NCI-H82 treated with DMSO at 0.1 percent for 48 hours (cell line): ENCODE measurements around the gene SAAL1.
"Not testable (repeated sequence)": the region's sequence is repeated elsewhere in the genome, so short reads cannot be mapped to it uniquely, and the experiment has no call there.

ENCODE experiments used
- DNase-seq: peaks from one replicate; lab custom pipeline; 2025; ENCODE audit not compliant: unreplicated experiment; lab: John Stamatoyannopoulos, UW

SAAL1 gene, protein sequence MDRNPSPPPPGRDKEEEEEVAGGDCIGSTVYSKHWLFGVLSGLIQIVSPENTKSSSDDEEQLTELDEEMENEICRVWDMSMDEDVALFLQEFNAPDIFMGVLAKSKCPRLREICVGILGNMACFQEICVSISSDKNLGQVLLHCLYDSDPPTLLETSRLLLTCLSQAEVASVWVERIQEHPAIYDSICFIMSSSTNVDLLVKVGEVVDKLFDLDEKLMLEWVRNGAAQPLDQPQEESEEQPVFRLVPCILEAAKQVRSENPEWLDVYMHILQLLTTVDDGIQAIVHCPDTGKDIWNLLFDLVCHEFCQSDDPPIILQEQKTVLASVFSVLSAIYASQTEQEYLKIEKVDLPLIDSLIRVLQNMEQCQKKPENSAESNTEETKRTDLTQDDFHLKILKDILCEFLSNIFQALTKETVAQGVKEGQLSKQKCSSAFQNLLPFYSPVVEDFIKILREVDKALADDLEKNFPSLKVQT

DNA sequence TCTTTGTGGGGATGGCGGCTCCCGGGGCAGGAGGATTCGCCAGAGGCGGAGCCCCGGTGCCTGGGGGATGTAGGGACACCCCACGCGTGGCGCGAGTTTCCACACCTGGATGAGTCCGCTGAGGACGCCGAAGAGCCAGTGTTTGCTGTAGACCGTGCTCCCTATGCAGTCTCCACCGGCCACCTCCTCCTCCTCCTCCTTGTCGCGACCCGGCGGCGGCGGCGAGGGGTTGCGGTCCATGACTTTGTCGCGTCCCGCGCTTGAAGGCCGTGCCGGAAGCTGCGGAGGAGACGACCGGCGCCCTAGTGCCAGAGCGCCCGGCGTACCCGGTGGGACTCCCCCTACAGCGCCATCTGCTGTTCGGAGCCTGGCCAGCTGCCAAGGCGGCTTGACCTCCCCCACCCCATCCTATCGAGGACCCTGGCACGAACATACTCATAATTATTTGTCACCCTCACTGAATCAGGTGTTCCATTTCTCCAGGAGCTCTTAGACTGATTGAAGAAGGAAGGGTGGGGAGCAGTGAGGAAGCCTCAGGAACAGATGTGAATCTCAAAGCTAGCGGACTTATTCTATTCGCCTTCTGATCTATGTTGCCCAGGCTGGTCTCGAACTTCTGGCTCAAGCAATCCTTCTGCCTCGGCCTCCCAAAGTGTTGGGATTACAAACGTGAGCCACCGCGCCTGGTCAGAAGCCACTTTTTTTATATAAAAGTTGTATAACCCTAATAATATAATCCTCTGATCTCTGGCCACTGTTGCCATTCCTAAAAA lies at the start of gene SAAL1:
Gene SAAL1, minus strand, starts transcription at position 281 of the 773 bp plus-strand sequence. Its CDS starts 41 bp downstream, at position 240.
- peak; percentile 34 for DNase-seq

DNA sequence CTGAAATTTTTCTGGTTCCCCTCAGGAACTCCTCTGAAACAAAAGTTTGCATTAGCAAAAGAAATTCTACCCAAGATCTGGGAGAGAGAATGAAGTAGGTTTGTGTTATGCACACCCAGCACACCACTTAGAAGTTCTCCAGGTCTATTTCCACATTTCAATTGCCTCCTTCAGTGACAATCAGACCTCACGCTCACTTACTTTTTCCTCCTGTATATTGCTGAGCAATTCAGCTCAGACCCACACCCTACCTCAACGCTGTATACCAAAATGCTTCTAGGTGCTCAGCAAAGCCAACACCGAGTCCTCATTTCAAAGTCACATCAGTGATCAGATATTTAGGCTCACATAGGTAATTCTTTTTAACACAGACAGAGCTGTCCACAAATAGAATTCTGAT lies 45.7 kb upstream of the SAAL1 start:
- DNase-seq = no peak

DNA sequence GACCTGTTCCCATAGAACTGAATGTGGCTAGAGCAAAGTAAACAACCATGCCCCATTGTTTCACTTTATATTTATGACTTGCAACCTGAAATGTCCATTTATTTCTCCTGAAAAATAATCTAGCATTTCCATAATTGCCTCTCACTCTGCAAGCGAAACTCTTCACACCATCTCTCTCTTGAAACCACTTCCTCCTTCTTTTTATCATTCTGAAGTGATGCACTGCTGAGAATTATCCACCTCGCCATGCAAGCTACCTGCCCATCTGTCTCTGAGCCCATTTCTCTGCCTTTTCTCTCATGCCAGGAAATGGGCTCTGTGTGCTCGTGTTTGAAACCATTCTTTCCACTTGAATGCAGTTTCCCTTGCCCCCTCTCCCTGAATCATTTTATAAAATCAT lies 40.0 kb upstream of the SAAL1 start:
- no peak for DNase-seq

DNA sequence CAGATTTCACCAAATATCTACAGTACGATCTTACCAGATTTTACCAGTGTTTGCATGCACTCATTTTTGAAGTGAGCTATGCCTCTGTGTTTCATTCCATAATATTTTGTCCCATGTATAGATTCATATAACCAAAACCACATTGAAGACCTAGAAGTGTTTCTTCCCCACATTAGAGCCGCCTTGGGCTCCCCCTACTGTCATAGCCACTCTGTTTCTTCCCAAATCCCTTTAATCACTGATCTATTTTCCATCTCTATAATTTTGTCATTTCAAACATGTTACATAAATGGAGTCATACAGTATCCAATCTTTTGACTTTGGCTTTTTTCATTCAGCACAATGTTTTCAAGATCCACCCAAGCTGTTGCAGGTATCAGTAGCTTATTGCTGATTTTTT lies 39.1 kb upstream of the SAAL1 start:
- DNase-seq = no peak

DNA sequence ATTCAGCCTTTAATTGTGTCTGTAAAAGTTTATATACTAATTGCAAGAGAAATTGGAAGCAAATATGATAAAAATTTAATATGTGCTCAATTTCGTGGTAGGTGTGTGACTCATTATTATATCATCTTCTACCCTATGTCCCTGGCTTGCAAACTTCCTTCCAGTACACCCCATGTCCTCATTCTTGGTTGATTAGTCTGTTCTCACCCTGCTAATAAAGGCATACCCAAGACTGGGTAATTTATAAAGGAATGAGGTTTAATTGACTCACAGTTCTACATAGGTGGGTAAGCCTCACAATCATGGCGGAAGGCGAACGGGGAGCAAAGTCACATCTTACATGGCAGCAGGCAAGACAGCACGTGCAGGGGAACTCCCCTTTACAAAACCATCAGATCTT lies 38.4 kb upstream of the SAAL1 start:
- DNase-seq = no peak

DNA sequence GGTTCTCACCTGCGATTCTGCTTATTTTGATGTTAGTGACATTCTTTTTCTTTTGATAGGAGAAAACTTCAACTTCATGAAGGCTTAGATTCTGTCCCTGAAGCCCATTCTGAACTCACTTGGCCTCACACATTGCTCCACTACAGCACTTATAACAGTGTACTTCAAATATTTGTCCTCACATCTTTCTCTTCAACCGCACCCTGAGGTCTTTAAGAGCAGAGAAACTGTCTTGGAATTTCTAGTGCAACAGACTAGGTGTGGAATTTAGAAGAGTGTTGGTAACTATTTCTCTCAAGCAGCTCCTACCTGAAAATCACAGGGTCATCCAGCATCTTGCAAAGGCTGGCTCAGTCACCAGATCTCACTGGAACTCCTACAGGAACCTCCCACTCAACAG lies 34.3 kb upstream of the SAAL1 start:
- no peak for DNase-seq

DNA sequence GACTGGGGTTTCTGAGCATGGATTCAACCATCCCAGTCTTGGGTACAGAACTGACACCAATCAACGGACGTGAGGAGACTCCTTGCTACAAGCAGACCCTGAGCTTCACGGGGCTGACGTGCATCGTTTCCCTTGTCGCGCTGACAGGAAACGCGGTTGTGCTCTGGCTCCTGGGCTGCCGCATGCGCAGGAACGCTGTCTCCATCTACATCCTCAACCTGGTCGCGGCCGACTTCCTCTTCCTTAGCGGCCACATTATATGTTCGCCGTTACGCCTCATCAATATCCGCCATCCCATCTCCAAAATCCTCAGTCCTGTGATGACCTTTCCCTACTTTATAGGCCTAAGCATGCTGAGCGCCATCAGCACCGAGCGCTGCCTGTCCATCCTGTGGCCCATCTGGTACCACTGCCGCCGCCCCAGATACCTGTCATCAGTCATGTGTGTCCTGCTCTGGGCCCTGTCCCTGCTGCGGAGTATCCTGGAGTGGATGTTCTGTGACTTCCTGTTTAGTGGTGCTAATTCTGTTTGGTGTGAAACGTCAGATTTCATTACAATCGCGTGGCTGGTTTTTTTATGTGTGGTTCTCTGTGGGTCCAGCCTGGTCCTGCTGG lies 31.4 kb upstream of the SAAL1 start:
- no peak for DNase-seq

DNA sequence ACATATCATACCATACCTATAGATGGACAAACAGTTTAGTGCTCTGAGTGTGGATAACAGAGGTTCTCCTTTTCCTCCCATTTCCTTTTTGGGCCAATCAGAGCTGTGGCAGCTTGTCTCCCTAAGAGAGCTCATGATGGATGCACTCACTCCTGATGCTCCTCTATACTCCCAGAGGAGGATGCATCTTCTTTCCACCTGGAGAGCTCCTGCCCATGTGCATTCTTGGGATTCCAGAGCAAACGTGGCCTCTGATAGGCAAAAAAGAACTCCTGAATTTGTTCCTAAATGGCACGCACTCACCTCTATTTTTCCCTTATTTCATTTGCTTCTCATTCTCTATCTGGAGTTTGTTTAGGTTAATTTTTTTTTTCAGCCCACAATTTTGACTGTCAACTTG lies 29.4 kb upstream of the SAAL1 start:
- DNase-seq = no peak

DNA sequence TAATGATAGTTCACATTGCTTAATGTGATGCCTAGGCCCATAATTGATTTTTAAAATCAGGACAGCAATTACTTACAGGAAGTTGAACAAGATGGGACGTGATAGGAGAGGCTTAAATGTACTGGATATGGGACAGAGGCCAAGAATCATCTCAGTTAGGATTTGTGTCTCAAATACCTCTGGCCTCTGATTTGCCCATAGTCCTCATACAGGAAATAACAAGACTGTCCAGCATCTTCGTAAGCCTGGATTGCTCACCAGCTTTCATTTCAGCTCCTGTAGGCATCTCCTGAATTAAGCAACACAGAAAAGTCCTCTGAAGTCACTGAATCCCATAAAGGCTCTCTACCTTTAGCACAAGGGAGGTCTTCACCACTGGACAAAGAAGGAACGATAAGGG lies 26.5 kb upstream of the SAAL1 start, which contains the start of gene MRGPRX3:
Gene MRGPRX3, plus strand, starts transcription at position 231 of the 400 bp plus-strand sequence. CDS start 4,632 bp downstream, outside the sequence.
- DNase-seq = no peak

DNA sequence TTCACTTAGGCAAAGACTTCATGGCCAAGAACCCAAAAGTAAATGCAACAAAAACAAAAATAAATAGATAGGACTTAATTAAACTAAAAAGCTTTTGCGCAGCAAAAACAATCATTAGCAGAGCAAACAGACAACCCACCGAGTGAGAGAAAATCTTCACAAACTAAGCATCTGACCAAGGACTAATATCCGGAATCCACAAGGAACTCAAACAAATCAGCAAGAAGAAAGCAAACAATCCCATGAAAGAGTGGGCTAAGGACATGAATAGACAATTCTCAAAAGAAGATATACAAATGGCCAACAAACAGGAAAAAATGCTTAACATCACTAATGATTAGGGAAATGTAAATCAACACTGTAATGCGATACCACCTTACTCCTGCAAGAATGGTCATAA lies 25.2 kb upstream of the SAAL1 start:
- DNase-seq = not testable (repeated sequence)

DNA sequence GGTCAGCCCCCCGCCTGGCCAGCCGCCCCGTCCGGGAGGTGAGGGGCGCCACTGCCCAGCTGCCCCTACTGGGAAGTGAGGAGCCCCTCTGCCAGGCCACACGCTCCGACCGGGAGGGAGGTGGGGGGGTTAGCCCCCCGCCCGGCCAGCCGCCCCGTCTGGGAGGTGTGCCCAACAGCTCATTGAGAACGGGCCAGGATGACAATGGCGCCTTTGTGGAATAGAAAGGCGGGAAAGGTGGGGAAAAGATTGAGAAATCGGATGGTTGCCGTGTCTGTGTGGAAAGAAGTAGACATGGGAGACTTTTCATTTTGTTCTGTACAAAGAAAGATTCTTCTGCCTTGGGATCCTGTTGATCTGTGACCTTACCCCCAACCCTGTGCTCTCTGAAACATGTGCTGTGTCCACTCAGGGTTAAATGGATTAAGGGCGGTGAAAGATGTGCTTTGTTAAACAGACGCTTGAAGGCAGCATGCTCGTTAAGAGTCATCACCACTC lies 15.5 kb upstream of the SAAL1 start:
- DNase-seq = not testable (repeated sequence)

DNA sequence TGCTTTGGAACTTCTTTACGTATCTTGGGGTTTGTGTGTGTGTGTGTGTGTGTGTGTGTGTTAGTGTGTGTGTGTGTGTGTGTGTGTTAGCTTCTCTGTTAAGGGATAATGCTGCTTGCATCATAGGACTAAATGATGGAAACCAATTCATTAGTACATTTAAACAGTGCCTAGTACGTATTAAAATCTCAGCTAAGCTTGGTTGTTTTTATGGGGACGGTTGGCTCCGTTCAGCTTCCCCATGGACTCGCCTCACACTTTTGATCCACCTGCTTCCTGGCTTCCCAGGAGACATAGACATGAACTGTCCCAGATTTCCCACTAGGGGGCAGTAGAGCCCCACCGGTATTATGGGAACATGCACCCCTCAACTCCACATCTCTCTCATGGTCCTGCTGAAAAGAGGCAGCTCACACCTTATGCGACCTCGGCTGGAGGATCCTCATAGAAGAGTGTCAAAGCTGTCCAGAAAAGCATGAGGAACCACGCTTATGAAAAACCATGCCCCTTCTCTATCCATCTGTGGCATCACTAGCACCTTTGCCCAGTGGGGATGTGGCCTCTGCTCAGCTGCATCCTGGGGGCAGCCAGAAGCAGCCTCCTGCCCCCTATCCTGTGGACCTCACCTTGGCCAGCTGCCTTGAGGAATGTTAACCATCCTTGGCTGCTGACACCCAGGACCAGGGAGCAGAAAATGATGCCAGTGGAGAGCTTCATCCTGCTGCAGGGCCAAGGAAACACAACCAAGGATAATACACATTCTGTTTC lies 9.7 kb upstream of the SAAL1 start:
- peak; percentile 49 for DNase-seq

DNA sequence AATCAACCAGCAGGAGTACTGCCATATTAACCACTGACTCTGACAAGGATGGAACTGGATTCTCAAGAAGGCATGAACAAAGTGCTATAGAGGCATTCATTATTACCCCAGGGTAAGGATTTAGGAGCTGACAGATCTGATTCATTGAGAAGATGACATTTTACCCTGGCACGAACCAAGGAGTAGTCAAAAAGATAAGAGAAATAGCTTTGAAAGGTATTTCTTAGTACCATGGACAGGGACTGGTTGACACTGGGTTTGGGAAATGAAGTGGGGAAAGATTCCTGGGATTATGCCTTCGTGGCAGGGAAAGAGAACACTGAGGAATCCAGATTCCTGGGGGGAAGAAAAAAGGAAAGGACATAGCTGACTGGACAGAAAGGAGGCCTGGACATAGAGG lies 5.1 kb upstream of the SAAL1 start:
- no peak for DNase-seq

DNA sequence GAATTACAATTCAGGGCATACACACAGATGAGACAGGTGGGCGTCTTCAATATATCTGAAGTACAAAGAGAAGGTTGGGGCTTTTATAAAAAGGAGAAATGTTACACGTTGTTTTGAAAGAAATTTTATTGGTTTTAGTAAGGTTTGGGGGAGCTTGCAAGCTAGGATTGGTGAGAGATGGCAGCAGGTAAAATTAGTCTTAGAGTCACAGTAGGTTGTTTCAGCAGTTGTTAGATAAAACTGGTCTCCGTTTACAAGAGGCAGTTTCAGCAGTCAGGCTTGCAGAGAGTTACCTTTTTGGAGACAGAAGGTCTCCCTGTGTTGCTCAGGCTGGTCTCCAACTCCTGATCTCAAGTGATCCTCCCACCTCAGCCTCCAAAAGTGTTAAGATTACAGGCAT lies 2.4 kb upstream of the SAAL1 start:
- DNase-seq = no peak

DNA sequence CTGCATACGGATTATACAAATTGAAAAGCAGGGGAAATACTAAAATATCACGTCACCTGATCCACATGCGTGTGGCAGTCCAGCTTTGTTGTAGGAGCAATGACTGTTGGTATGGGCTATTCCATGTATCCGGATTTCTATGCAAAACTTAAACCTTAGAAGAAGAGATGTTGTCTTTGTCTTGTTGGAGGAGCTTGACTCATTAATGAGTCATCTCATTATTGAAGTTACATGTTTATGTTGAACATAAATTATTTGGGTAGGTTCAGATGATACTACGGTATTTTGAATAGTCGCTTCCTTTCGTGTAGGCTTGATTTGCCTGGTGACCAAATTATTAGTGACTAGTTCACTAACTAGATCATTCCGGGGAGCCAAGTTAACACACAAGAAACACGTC lies 806 bp upstream of the SAAL1 start:
- DNase-seq = no peak

DNA sequence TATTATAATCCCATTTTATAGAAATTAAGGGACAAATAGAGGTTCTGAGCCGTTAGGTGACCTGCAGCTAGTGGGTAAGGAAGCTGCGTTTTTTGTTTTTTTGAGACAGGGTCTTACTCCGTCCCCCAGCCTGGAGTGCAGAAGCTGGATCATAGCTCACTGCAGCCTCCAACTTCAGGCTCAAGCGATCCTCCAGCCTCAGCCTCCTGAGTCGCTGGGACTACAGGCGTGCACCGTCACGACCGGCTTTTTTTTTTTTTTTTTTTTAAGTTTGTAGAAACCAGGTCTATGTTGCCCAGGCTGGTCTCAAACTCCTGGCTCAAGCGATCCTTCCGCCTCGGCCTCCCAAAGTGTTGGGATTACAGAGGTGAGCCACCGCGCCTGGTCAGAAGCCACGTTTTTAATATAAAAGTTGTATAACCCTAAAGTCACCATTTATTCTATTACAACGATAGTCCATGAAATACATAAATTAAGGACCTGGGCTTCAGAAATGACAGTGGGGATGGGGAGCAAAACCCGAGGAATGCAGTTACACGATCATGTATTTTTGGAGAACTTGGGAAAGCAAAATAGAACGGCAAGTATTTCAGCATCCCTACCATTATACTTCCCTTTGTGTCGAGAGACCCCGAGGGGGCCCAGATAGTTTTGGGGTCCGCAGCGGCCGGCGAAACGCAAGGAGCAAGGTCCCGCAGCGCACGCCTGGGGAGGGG lies 638 bp downstream of the SAAL1 start:
- no peak for DNase-seq

DNA sequence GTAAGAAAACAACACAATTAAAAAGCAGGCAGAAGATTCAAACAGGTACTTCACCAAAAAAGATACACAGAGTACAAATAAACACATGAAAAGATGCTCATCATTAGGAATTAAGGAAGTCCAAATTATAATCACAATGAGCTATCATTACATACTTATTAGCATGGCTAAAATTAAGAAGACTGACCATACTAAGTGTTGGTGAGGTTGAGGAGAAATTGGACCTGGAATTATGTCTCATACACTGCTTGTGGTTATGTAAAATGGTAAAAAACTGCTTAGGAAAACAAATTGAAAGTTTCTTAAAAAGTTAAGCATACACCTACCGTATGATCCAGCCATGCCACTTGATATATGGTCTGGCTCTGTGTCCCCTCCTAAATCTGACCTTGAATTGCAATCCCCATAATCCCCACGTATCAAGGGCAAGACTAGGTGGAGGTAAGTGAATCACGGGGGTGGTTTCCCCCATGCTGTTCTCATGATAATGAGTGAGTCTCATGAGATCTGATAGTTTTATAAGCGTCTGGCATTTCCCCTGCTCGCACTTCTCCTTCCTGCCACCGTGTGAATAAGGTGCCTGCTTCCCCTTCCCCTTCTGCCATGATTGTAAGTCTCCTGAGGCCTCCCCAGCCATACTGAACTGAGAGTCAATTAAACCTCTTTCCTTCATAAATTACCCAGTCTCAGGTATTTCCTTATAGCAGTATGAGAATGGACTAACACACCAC lies 4.8 kb downstream of the SAAL1 start:
- no peak for DNase-seq

DNA sequence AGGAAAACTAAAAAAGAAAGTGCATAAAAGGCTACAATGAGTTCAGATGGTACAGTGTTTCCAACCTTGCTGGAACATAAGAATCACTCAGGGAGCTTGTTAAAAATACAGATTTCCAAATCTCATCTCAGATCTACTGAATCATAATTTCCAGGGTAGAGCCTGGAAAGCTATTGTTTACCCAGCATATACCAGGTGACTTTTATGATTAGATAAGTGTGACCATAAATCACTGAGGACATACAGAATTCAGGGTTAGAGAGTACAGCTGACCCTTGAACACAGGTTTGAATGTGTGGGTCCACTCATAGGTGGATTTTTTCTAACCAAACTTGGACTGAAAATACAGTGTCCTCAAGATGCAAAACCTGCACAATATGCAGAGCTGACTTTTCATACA lies 11.9 kb downstream of the SAAL1 start:
- no peak for DNase-seq

DNA sequence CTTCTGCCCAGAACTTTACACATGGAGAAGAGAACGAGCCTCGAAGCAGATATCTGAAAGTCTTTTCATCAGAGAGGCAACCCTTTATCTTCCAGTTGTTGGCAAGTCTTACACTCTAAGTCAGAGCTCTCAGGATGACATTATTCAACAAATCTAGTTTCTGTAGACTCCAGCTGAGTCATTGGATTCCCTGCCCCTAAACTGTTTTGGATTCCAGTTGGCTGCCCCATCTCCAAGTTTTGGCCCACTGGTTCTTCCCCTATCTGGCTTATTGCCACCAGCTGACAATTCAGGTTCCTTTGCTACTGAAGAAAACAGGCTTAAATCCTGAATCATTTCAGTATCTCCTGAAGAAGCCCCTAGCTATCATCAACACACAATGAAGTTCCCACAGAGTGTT lies 14.2 kb downstream of the SAAL1 start:
- DNase-seq = no peak
